ENCODE measurements around the gene GTF2IRD1.

GRCh38 chr7:74575083-74575784, 121.5 kb downstream of the GTF2IRD1 start:
- TF ChIP-seq, protein P1, sequence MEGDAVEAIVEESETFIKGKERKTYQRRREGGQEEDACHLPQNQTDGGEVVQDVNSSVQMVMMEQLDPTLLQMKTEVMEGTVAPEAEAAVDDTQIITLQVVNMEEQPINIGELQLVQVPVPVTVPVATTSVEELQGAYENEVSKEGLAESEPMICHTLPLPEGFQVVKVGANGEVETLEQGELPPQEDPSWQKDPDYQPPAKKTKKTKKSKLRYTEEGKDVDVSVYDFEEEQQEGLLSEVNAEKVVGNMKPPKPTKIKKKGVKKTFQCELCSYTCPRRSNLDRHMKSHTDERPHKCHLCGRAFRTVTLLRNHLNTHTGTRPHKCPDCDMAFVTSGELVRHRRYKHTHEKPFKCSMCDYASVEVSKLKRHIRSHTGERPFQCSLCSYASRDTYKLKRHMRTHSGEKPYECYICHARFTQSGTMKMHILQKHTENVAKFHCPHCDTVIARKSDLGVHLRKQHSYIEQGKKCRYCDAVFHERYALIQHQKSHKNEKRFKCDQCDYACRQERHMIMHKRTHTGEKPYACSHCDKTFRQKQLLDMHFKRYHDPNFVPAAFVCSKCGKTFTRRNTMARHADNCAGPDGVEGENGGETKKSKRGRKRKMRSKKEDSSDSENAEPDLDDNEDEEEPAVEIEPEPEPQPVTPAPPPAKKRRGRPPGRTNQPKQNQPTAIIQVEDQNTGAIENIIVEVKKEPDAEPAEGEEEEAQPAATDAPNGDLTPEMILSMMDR (IDR thresholded peaks at IDR 0.05), result no peak
- TF ChIP-seq, protein P2, sequence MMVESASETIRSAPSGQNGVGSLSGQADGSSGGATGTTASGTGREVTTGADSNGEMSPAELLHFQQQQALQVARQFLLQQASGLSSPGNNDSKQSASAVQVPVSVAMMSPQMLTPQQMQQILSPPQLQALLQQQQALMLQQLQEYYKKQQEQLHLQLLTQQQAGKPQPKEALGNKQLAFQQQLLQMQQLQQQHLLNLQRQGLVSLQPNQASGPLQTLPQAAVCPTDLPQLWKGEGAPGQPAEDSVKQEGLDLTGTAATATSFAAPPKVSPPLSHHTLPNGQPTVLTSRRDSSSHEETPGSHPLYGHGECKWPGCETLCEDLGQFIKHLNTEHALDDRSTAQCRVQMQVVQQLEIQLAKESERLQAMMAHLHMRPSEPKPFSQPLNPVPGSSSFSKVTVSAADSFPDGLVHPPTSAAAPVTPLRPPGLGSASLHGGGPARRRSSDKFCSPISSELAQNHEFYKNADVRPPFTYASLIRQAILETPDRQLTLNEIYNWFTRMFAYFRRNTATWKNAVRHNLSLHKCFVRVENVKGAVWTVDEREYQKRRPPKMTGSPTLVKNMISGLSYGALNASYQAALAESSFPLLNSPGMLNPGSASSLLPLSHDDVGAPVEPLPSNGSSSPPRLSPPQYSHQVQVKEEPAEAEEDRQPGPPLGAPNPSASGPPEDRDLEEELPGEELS (CRISPR knock-in tag; IDR thresholded peaks at IDR 0.05), result no peak
- TF ChIP-seq, protein P3, sequence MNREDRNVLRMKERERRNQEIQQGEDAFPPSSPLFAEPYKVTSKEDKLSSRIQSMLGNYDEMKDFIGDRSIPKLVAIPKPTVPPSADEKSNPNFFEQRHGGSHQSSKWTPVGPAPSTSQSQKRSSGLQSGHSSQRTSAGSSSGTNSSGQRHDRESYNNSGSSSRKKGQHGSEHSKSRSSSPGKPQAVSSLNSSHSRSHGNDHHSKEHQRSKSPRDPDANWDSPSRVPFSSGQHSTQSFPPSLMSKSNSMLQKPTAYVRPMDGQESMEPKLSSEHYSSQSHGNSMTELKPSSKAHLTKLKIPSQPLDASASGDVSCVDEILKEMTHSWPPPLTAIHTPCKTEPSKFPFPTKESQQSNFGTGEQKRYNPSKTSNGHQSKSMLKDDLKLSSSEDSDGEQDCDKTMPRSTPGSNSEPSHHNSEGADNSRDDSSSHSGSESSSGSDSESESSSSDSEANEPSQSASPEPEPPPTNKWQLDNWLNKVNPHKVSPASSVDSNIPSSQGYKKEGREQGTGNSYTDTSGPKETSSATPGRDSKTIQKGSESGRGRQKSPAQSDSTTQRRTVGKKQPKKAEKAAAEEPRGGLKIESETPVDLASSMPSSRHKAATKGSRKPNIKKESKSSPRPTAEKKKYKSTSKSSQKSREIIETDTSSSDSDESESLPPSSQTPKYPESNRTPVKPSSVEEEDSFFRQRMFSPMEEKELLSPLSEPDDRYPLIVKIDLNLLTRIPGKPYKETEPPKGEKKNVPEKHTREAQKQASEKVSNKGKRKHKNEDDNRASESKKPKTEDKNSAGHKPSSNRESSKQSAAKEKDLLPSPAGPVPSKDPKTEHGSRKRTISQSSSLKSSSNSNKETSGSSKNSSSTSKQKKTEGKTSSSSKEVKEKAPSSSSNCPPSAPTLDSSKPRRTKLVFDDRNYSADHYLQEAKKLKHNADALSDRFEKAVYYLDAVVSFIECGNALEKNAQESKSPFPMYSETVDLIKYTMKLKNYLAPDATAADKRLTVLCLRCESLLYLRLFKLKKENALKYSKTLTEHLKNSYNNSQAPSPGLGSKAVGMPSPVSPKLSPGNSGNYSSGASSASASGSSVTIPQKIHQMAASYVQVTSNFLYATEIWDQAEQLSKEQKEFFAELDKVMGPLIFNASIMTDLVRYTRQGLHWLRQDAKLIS (CRISPR knock-in tag; IDR thresholded peaks at IDR 0.05; ENCODE audit: borderline replicate concordance), result no peak
- no peak for TF ChIP-seq ZNF317 (CRISPR knock-in tag; IDR thresholded peaks at IDR 0.05; ENCODE audit: borderline replicate concordance, low read depth)
- TF ChIP-seq TCF7 (CRISPR knock-in tag; IDR thresholded peaks at IDR 0.05; ENCODE audit: low read depth), result no peak
- TF ChIP-seq ZNF138 (CRISPR knock-in tag; conservative IDR thresholded peaks at IDR 0.05), result no peak
